Trophoblast cell (in vitro differentiated cells and primary cell): Measurements from ENCODE around the gene RETREG1.
"Not testable (repeated sequence)": the region's sequence is repeated elsewhere in the genome, so short reads cannot be mapped to it uniquely, and the experiment has no call there.

Source experiments
- DNase-seq, 2 donors: peaks; one replicate each; pipeline ENCODE4 v3.0.0-alpha.2; 2016
- H2AFZ ChIP-seq: 2 replicates; pipeline ENCODE4 v1.6.1; 2013; ENCODE audit warnings: low read length, moderate library complexity, mild to moderate bottlenecking; ENCODE audit not compliant: insufficient read depth, poor library complexity
- H2AK5ac ChIP-seq: 2 replicates; pipeline ENCODE4 v1.6.1; 2013; ENCODE audit warnings: mild to moderate bottlenecking, low read length
- H2BK120ac ChIP-seq: 2 replicates; pipeline ENCODE4 v1.6.1; 2013; ENCODE audit warnings: low read length, mild to moderate bottlenecking, moderate library complexity; ENCODE audit not compliant: insufficient read depth, poor library complexity
- H2BK12ac ChIP-seq: 2 replicates; pipeline ENCODE4 v1.6.1; 2013; ENCODE audit warnings: mild to moderate bottlenecking, low read length, moderate library complexity
- H2BK5ac ChIP-seq: 2 replicates; pipeline ENCODE4 v1.6.1; 2013; ENCODE audit warnings: low read length, low read depth, moderate library complexity, mild to moderate bottlenecking; ENCODE audit not compliant: poor library complexity
- H3K14ac ChIP-seq: 2 replicates; pipeline ENCODE4 v1.6.1; 2013; ENCODE audit warnings: mild to moderate bottlenecking, low read length
- H3K18ac ChIP-seq: 2 replicates; pipeline ENCODE4 v1.6.1; 2013; ENCODE audit warnings: mild to moderate bottlenecking, low read length
- H3K23ac ChIP-seq: 2 replicates; pipeline ENCODE4 v1.6.1; 2013; ENCODE audit warnings: low read length
- H3K27ac ChIP-seq: 2 replicates; pipeline ENCODE4 v1.5.1; 2013; ENCODE audit warnings: low read depth, mild to moderate bottlenecking, inconsistent platforms, low read length, moderate library complexity
- H3K27me3 ChIP-seq: 2 replicates; pipeline ENCODE4 v1.6.1; 2013; ENCODE audit warnings: inconsistent platforms, mild to moderate bottlenecking, low read length, moderate library complexity; ENCODE audit not compliant: insufficient read depth
- H3K36me3 ChIP-seq, 2 experiments: 1 replicate in 1 of 2; 2 replicates in 1 of 2; pipeline ENCODE4 v1.6.1; 2013; ENCODE audit warnings: low read length in 2 of 2, mild to moderate bottlenecking in 2 of 2, moderate library complexity in 1 of 2; ENCODE audit not compliant: insufficient read depth in 2 of 2, control insufficient read depth in 1 of 2
- H3K4ac ChIP-seq: 2 replicates; pipeline ENCODE4 v1.6.1; 2013; ENCODE audit warnings: low read depth, mild to moderate bottlenecking, low read length, moderate library complexity
- H3K4me1 ChIP-seq, 2 experiments: 1 replicate in 1 of 2; 2 replicates in 1 of 2; pipeline ENCODE4 v1.6.1; 2013; ENCODE audit warnings: low read length in 2 of 2, mild to moderate bottlenecking in 2 of 2, moderate library complexity in 1 of 2; ENCODE audit not compliant: insufficient read depth in 2 of 2, control insufficient read depth in 1 of 2
- H3K4me2 ChIP-seq: 2 replicates; pipeline ENCODE4 v1.6.1; 2013; ENCODE audit warnings: inconsistent platforms, mild to moderate bottlenecking, low read length, moderate library complexity
- H3K4me3 ChIP-seq: 2 replicates; pipeline ENCODE4 v1.5.1; 2013; ENCODE audit warnings: mild to moderate bottlenecking, low read depth, low read length, inconsistent platforms
- H3K79me1 ChIP-seq: one replicate; pipeline ENCODE4 v1.6.1; 2013; ENCODE audit warnings: low read length
- H3K79me2 ChIP-seq: 2 replicates; pipeline ENCODE4 v1.6.1; 2013; ENCODE audit warnings: low read length, mild to moderate bottlenecking; ENCODE audit not compliant: control insufficient read depth, insufficient read depth, poor library complexity
- H3K9ac ChIP-seq: 2 replicates; pipeline ENCODE4 v1.6.1; 2013; ENCODE audit warnings: mild to moderate bottlenecking, low read length
- H3K9me3 ChIP-seq: 2 replicates; pipeline ENCODE4 v1.6.1; 2013; ENCODE audit warnings: low read depth, mild to moderate bottlenecking, control low read depth, inconsistent platforms, low read length; ENCODE audit not compliant: insufficient read depth
- H4K12ac ChIP-seq: 2 replicates; pipeline ENCODE4 v1.6.1; 2013; ENCODE audit warnings: low read depth, mild to moderate bottlenecking, low read length, moderate library complexity
- H4K8ac ChIP-seq: 2 replicates; pipeline ENCODE4 v1.6.1; 2013; ENCODE audit warnings: low read depth, mild to moderate bottlenecking, low read length, moderate library complexity
- H4K91ac ChIP-seq: one replicate; pipeline ENCODE4 v1.6.1; 2013; ENCODE audit warnings: low read depth, mild to moderate bottlenecking, low read length, moderate library complexity
- WGBS: extraction: QIAGEN DNeasy Blood & Tissue Kit; methylation state at CpG from one replicate; pipeline ENCODE4 v1.1.7; 2013; ENCODE audit warnings: missing lambda C conversion rate; ENCODE audit not compliant: insufficient read length, insufficient coverage; ENCODE audit errors: extremely low coverage; 5-methylcytosine and 5-hydroxymethylcytosine counted together

The RETREG1 gene

DNA sequence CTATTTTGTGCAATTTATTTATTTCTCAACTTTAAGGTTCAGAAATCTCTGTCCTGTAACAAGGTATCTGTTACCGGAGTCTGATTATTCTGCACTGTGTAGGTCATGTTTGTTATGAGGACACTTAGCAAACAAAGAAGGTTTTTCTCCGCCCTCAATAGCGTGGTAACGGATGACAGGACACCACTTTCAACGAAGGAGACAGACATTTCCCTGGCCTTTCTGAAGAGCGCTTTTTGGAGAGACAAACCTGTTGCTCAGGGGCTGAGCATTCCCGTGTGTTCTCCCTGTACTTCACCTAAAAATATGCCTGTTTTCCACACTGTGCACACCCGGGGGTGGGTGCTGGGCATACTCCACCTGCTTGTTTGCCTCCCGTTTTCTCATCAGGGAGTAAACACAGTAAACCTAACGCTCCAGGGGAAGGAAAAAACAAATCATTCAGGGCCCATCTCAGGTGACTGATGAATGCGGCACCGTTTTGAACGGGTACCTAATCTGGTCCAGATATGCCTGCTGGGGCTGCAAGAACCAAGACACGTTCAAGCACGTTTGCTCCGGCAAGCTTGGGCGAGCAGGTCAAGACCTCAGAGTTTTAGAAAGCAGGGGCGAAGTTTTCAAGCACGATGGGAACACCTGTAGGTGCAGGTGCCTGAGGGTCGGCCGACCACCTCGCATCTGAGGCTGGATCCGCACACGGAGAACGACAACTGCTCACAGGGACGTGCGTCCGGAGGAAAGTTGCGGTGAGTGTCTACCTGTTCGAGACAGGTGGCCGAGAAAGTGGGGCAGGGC is 859 bp downstream of the RETREG1 start:
- H2AK5ac ChIP-seq, result no peak overlapping the region
- H3K4me3 ChIP-seq, result peak overlapping the region; percentile 67
- peaks cover 23% of the 10 kb centered on the region for H3K27me3 ChIP-seq
- no peak overlapping the region for H4K8ac ChIP-seq
- no peak overlapping the region for H2AFZ ChIP-seq
- no peak overlapping the region for H4K91ac ChIP-seq
- H3K14ac ChIP-seq, result no peak overlapping the region
- H3K79me2 ChIP-seq, result no peaks in the 10 kb centered on the region
- peak overlapping the region; percentile 91 for H3K4me2 ChIP-seq
- H2BK120ac ChIP-seq, result no peak overlapping the region
- H3K27ac ChIP-seq, result no peak overlapping the region
- H4K12ac ChIP-seq, result no peak overlapping the region
- DNase-seq, result no peak
- peaks cover 2% of the 10 kb centered on the region for H3K9me3 ChIP-seq
- no peak overlapping the region for H3K18ac ChIP-seq
- no peak overlapping the region for H3K4ac ChIP-seq
- H3K4me1 ChIP-seq, result peaks cover 7 to 8% of the 10 kb centered on the region in 2 experiments
- H3K79me1 ChIP-seq, result no peaks in the 10 kb centered on the region
- no peaks in the 10 kb centered on the region for H3K36me3 ChIP-seq
- WGBS, result no CpG with 5 or more reads among the region's 31 CpGs
- H2BK5ac ChIP-seq, result no peak overlapping the region
- H3K9ac ChIP-seq, result no peak overlapping the region
- H2BK12ac ChIP-seq, result no peak overlapping the region
- H3K23ac ChIP-seq, result no peak overlapping the region

DNA sequence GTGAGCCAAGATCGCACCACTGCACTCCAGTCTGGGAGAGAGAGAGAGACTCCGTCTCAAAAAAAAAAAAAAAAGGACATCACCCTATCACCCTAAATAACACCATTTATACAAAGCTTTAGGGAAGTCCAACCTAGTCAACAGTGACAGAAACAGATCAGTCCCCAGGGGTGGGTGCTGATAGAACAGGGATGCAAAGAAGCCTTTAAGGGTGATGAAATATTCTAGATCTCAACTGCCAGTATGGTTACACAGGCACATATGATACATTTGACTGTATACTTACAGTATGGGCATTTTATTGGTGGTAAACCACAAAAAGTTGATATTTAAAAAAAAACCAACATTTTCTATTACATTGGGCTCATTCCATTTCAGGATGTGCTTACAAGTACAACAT is 4.8 kb downstream of the RETREG1 start:
- no peak overlapping the region for H2AK5ac ChIP-seq
- no peak for DNase-seq
- no peaks in the 10 kb centered on the region for H3K79me1 ChIP-seq
- no peak overlapping the region for H4K91ac ChIP-seq
- peaks cover 2% of the 10 kb centered on the region for H3K9me3 ChIP-seq
- no peak overlapping the region for H2BK120ac ChIP-seq
- H3K4ac ChIP-seq, result no peak overlapping the region
- peaks cover 7 to 8% of the 10 kb centered on the region in 2 experiments for H3K4me1 ChIP-seq
- H3K9ac ChIP-seq, result no peak overlapping the region
- H3K23ac ChIP-seq, result no peak overlapping the region
- no peak overlapping the region for H4K8ac ChIP-seq
- H3K4me2 ChIP-seq, result no peak overlapping the region
- H2AFZ ChIP-seq, result no peak overlapping the region
- H2BK12ac ChIP-seq, result no peak overlapping the region
- H2BK5ac ChIP-seq, result no peak overlapping the region
- H3K27me3 ChIP-seq, result peaks cover 9% of the 10 kb centered on the region
- no peak overlapping the region for H3K14ac ChIP-seq
- no CpG with 5 or more reads among the region's 2 CpGs for WGBS
- no peak overlapping the region for H3K4me3 ChIP-seq
- no peak overlapping the region for H4K12ac ChIP-seq
- H3K79me2 ChIP-seq, result no peaks in the 10 kb centered on the region
- H3K36me3 ChIP-seq, result no peaks in the 10 kb centered on the region
- H3K27ac ChIP-seq, result no peak overlapping the region
- no peak overlapping the region for H3K18ac ChIP-seq

DNA sequence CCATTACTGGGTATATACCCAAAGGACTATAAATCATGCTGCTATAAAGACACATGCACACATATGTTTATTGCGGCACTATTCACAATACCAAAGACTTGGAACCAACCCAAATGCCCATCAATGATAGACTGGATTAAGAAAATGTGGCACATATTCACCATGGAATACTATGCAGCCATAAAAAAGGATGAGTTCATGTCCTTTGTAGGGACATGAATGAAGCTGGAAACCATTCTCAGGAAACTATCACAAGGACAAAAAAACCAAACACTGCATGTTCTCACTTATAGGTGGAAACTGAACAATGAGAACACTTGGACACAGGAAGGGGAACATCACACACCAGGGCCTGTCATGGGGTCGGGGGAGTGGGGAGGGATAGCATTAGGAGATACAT is 5.9 kb downstream of the RETREG1 start:
- H3K79me1 ChIP-seq, H3K4ac ChIP-seq, H3K9me3 ChIP-seq, H3K14ac ChIP-seq, DNase-seq, H3K79me2 ChIP-seq, H4K91ac ChIP-seq, H3K27me3 ChIP-seq, H3K4me3 ChIP-seq, H2BK12ac ChIP-seq, H2BK5ac ChIP-seq, H3K4me2 ChIP-seq, H3K23ac ChIP-seq, H2AK5ac ChIP-seq, H3K18ac ChIP-seq, H3K4me1 ChIP-seq, H4K8ac ChIP-seq, H3K36me3 ChIP-seq, H2BK120ac ChIP-seq, H4K12ac ChIP-seq, H3K9ac ChIP-seq, H3K27ac ChIP-seq, H2AFZ ChIP-seq: not testable (repeated sequence)
- WGBS, result no CpG with 5 or more reads among the region's 2 CpGs

GRCh38 chr5:16609412-16609811 is 7.4 kb downstream of the RETREG1 start:
- H3K4ac ChIP-seq, result no peak overlapping the region
- H3K4me3 ChIP-seq, result no peak overlapping the region
- H4K8ac ChIP-seq, result no peak overlapping the region
- no peak overlapping the region for H2BK12ac ChIP-seq
- WGBS, result no CpG with 5 or more reads among the region's 9 CpGs
- no peak overlapping the region for H2BK5ac ChIP-seq
- H3K9ac ChIP-seq, result no peak overlapping the region
- no peak overlapping the region for H2BK120ac ChIP-seq
- H3K4me2 ChIP-seq, result no peak overlapping the region
- no peak overlapping the region for H3K27ac ChIP-seq
- H3K4me1 ChIP-seq, result no peaks in the 10 kb centered on the region
- no peaks in the 10 kb centered on the region for H3K79me1 ChIP-seq
- H3K9me3 ChIP-seq, result no peaks in the 10 kb centered on the region
- H3K18ac ChIP-seq, result no peak overlapping the region
- no peak overlapping the region for H3K14ac ChIP-seq
- no peak overlapping the region for H4K12ac ChIP-seq
- H2AFZ ChIP-seq, result no peak overlapping the region
- H3K36me3 ChIP-seq, result no peaks in the 10 kb centered on the region
- DNase-seq, result peak in 1 of 2 donors; percentile 14
- H3K23ac ChIP-seq, result no peak overlapping the region
- no peaks in the 10 kb centered on the region for H3K27me3 ChIP-seq
- no peaks in the 10 kb centered on the region for H3K79me2 ChIP-seq
- H2AK5ac ChIP-seq, result no peak overlapping the region
- H4K91ac ChIP-seq, result no peak overlapping the region
